Stimulated activated CD4-positive, alpha-beta T cell treated with anti-CD3 and anti-CD28 coated beads, Interleukin-1b, Interleukin-23, amount 100 ng/mL, for 24 hours (primary cell): ENCODE measurements around the gene ESCO1.
"Not testable (repeated sequence)": the region's sequence is repeated elsewhere in the genome, so short reads cannot be mapped to it uniquely, and the experiment has no call there.

Experiments
- DNase-seq, 4 experiments: peaks; one replicate each; pipeline ENCODE4 v3.0.0-alpha.2; 2020; ENCODE audit warnings: low read depth in 4 of 4, low spot score in 1 of 4

ESCO1 gene

GRCh38 chr18:21600526-21601410, at the start of gene ESCO1:
Gene ESCO1 (minus strand): TSS chr18:21600704. CDS start chr18:21574843, 25,861 bp downstream.
- DNase-seq, result peak; percentile 77 to 87 (median 83)

GRCh38 chr18:21640375-21640774, 39.9 kb upstream of the ESCO1 start:
- not testable (repeated sequence) for DNase-seq

- no peak for DNase-seq
These were observed 38.3 kb upstream of the ESCO1 start for GRCh38 chr18:21638822-21639221.

GRCh38 chr18:21636769-21637168, 36.3 kb upstream of the ESCO1 start:
- no peak for DNase-seq

GRCh38 chr18:21634588-21635199, 34.2 kb upstream of the ESCO1 start:
- no peak for DNase-seq

- no peak for DNase-seq
These were observed 31.9 kb upstream of the ESCO1 start for GRCh38 chr18:21632393-21632792.

GRCh38 chr18:21629089-21629832, 28.8 kb upstream of the ESCO1 start:
- no peak for DNase-seq

GRCh38 chr18:21621640-21622039, 21.1 kb upstream of the ESCO1 start:
- DNase-seq, result not testable (repeated sequence)

GRCh38 chr18:21612125-21613039, 11.9 kb upstream of the ESCO1 start, which contains the start of gene SNRPD1:
Gene SNRPD1 (plus strand): TSS chr18:21612314. CDS start chr18:21612430, 116 bp downstream.
- peak; percentile 61 to 84 (median 78) for DNase-seq

GRCh38 chr18:21611401-21612124, 11.1 kb upstream of the ESCO1 start:
- not testable (repeated sequence) for DNase-seq

- DNase-seq, result no peak
These were observed 4.7 kb upstream of the ESCO1 start for GRCh38 chr18:21605213-21605612.

- no peak for DNase-seq
These were observed 4.2 kb upstream of the ESCO1 start for GRCh38 chr18:21604671-21605070.

- no peak for DNase-seq
These were observed 1.7 kb upstream of the ESCO1 start for GRCh38 chr18:21602299-21602587.

- peak in 2 of 4 experiments; percentile 6 to 44 for DNase-seq
These were observed 649 bp downstream of the ESCO1 start for GRCh38 chr18:21599585-21600525.

GRCh38 chr18:21598726-21599584, 1.5 kb downstream of the ESCO1 start:
- DNase-seq, result no peak

- no peak for DNase-seq
These were observed 2.9 kb downstream of the ESCO1 start for GRCh38 chr18:21597620-21598019.

GRCh38 chr18:21593540-21594257, 6.8 kb downstream of the ESCO1 start:
- DNase-seq, result no peak
